ENCODE results near the gene DGCR6L.
"Not testable (repeated sequence)": the region's sequence is repeated elsewhere in the genome, so short reads cannot be mapped to it uniquely, and the experiment has no call there.

DNA sequence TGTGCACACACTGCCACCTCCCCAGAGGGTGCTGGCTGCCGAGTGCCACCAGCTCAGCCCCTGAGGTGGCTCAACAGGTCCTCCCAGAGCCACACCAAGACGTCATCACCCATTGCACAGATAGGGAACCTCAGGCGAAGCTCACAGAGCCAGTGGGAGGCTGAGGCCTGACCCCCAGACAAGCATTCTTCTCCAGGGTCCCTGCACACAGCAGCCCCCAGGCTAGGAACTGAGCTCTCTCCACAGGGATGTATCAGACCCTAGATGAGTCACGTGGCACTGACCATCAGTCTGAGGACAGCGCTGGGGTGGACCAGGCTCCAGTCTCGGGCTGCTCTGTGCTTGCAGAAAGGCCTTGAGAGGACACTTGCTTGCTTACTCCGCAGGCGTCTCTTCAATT, 50.2 kb downstream of the DGCR6L start:
- TF ChIP-seq, protein P1, sequence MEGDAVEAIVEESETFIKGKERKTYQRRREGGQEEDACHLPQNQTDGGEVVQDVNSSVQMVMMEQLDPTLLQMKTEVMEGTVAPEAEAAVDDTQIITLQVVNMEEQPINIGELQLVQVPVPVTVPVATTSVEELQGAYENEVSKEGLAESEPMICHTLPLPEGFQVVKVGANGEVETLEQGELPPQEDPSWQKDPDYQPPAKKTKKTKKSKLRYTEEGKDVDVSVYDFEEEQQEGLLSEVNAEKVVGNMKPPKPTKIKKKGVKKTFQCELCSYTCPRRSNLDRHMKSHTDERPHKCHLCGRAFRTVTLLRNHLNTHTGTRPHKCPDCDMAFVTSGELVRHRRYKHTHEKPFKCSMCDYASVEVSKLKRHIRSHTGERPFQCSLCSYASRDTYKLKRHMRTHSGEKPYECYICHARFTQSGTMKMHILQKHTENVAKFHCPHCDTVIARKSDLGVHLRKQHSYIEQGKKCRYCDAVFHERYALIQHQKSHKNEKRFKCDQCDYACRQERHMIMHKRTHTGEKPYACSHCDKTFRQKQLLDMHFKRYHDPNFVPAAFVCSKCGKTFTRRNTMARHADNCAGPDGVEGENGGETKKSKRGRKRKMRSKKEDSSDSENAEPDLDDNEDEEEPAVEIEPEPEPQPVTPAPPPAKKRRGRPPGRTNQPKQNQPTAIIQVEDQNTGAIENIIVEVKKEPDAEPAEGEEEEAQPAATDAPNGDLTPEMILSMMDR (conservative IDR thresholded peaks at IDR 0.05 in 1 of 2, IDR thresholded peaks at IDR 0.05 in 1 of 2; ENCODE audit: extremely low read depth in 1 of 2, insufficient read depth in 1 of 2, low read depth in 1 of 2, low read length in 2 of 2): not testable (repeated sequence)
- not testable (repeated sequence) for TF ChIP-seq EZH2 (IDR thresholded peaks at IDR 0.05; ENCODE audit: borderline replicate concordance, low read length)
